GM18868 (cell line): ENCODE results near the gene ALDH3A2.

Experiments
- ATAC-seq: cut with Tn5 transposase; IDR thresholded peaks from one replicate; pipeline ENCODE4 v1.9.1; 2021; ENCODE audit warnings: mild to moderate bottlenecking, moderate library complexity; ENCODE audit not compliant: unreplicated experiment

ALDH3A2 gene

GRCh38 chr17:19713901-19714361 is 65.4 kb downstream of the ALDH3A2 start:
- ATAC-seq, result no peak

DNA sequence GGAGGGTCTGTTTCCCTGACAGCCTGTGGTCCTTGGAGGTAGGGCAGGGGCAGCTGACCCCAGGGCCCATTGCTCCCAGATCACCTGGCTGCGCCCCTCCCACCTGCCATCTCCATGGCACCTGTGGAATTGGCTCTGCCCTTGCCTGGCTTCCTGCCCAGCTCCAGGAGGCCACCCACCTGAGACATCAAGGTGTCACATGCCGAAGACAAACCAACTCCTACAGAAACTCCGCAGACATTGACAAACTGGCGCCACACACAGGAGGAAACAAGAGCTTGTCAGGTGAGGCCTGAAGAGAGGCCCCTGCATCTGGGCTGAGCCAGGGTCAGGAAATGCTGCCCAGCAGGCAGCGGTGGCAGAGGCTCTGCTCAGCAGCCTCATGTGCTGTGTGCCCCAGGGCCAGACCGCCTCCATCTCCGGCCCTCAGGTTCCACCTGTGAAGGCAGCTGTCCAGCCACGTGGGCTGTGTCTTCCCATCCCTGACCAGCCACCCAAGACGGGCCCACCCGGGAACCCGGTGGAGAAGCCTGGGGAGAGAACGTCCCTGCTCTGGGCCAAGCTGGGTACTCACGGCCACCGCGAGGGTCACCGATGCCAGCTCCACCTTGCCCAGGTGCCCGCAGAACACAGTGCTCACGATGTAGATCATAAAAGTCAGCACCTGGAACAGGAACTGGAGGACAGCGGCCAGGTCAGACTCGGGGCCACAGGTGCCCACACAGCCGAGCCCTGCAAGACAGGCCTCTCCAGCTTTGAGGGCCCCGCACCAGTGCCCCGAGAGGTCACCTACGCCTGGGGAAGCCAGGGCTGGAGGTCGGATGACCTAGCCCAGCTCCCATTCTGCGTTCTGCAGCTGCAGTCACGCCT is 66.2 kb downstream of the ALDH3A2 start:
- ATAC-seq, result no peak

DNA sequence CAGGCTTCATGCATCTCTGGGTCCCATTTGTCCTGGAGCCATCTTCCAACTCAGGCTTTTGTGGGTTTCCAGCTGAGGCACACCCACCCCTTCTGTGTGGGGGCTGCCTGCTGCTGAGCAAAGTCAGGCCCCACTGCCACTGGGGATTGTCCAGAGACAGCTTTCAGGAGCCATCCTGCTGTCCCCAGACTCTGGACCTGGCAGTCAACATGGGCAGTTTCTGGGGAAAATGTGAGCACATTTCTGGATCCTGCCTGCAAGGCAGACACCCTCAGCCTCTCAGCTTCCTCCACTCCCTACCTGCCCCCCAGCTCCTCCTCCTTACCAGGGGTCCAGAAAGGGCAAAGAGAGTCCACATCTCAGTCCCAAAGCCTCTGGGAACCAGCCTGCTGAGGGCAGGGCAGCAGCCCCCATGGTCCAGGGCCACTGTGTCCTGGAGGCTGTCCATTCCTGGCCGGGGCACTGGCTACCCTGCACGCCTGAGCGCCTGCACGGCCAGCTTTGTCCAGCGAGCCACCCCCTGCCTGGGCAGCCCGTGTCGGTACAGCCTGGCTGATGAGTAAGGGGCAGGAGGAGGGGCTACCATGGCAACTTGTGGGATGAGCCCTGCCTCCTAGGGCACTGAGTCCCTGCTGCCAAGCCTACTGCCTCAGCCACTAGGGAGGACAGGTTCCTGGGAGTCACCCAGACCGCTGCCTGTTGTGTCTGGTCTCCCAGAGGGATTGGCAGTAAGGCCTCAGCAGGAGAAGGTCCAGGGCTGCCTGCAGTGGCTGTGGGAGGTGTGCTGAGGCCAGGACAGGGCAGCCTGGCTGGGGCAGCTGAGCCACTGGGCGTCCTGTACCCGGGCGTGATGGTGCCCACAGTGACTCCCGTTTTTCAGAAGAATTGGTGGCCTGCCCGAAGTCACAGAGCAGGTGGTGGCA is 67.8 kb downstream of the ALDH3A2 start, which contains the start of gene SLC47A2:
Gene SLC47A2, minus strand, starts transcription at position 477 of the 923 bp plus-strand sequence. Its CDS starts 29 bp downstream, at position 448.
- no peak for ATAC-seq

DNA sequence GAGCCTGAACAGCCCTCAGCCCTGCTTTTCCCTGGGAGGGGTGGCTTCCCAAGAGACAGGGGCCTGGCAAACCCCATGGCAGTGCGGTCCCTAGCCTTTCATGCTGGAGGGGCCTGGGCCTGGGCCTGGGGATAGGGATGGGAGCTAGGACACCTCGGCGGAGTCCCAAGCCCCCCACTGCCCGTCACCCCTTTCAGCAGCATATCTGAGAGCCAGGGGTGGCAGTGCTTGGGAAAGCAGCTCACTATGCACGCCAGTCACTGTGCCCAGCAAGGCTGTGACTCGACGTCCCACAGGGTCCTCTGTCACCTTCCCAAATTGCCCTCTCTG is 68.4 kb downstream of the ALDH3A2 start:
- no peak for ATAC-seq

- no peak for ATAC-seq
These were observed 68.9 kb downstream of the ALDH3A2 start for GRCh38 chr17:19717411-19717908.

- ATAC-seq, result no peak
These were observed 69.6 kb downstream of the ALDH3A2 start for GRCh38 chr17:19718041-19718612.

DNA sequence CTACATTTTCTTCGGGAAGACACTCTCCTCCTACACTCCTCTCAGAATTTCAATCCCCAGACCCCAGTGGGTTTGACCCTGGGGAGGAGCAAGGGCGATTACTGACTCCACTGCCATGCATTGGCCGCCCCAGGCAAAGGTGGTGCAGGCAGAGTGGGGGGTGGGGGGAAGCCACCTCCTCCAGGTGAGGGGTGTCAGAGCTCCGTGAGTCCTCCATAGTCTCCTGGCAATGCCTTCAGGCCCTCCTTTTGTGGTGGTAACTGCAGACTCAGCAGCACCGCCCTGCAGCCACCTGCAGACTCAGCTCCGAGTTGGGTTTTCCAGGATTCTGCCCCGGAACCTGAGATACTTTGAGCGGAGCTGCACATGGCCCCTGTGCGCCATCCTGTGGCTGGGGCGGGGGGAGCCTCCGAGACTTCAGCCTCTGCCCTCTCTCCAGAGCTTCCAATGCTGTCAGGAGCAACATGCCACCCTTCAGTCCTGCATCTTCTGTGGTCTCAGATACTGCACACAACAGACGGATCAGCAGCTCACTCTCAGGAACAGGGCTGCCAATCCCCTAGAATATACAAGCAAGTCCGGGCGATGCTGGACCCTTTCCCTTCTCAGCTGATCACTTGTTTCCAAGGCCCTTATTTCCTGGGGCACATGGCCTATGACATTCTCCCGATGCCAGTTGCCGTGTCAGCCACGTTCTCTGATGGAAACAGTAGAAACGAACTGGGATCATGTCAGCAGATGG is 70.2 kb downstream of the ALDH3A2 start:
- no peak for ATAC-seq

DNA sequence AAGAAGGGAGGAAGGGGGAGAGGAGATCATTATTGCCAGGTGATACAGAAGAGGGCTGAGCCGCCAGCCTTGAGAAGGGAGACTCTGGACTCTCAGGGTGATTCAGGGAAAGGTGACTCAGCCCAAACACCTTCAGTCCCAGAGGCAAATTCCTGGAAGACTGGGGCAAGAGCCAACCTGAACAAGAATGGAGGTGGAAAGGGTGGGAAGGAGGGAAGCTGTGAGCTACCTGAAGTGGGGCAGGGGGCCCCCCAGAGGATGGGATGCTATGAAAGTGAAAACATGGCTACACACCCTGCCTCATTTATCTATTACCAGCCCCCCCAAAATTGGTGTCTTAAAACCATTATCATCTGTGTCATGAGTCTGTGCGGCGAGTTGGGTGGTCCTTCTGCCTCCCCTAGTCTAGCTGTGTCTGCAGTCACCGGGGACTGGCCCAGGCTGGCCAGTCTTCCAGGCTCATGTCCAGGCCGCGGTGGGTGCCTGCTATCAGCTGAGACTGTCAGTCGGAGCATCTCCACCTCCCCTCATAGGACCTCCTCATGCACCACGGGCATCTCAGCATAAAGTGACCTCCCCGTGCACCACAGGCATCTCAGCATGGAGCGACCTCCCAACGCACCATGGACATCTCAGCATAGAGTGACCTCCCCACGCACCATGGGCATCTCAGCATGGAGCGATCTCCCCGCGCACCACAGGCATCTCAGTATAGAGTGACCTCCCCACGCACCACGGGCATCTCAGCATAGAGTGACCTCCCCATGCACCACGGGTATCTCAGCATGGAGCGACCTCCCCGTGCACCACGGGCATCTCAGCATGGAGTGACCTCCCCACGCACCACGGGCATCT is 71.0 kb downstream of the ALDH3A2 start:
- no peak for ATAC-seq

DNA sequence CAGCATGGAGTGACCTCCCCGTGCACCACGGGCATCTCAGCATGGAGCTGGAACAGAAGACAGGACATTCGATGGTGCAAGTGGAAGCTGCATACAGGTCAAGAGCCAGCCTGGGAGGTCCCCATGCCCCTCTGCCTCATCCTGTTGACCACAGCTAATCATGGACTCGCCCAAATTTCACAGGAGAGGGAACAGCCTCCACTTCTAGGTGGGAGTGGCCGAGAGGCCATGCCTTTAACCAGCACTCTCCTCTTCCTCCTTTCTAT is 71.6 kb downstream of the ALDH3A2 start:
- no peak for ATAC-seq

- no peak for ATAC-seq
These were observed 72.3 kb downstream of the ALDH3A2 start for GRCh38 chr17:19720631-19721426.

DNA sequence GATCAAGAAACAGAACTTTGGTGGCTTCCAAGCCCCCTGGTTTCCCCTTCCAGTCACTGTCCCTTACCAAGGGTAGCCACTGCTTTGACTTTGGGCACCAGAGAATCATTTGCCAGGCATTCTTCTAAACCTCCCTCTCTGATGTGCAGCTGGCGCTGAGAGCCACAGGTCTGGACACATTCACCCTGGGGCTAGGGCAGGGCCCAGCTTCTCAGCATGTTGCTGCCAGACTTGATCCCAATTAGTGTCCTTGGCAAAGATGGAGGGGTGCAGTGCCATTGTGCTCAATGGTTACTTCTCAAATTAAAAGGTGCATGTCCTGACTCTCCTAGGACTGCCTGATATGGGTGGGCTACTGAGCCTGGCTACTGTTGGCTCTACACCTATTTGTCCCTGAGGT is 75.4 kb downstream of the ALDH3A2 start:
- no peak for ATAC-seq

- ATAC-seq, result no peak
These were observed 76.2 kb downstream of the ALDH3A2 start for GRCh38 chr17:19724501-19725420.

DNA sequence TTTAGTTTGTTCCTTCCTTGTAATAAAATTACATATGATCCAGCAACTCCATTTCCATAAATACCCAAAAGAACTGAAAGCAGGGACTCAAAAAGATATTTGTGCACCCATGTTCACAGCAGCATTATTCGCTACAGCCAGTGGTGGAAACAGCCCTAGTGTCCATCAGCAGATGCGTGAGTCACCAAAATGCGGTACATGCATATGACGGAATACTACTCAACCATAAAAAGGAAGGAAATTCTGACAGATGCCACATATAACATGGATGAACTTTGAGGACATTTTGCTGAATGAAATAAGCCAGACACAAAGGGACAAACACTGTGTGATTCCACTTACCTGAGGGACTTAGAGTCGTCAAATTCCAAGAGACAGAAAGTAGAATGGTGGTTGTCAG is 76.9 kb downstream of the ALDH3A2 start:
- no peak for ATAC-seq

DNA sequence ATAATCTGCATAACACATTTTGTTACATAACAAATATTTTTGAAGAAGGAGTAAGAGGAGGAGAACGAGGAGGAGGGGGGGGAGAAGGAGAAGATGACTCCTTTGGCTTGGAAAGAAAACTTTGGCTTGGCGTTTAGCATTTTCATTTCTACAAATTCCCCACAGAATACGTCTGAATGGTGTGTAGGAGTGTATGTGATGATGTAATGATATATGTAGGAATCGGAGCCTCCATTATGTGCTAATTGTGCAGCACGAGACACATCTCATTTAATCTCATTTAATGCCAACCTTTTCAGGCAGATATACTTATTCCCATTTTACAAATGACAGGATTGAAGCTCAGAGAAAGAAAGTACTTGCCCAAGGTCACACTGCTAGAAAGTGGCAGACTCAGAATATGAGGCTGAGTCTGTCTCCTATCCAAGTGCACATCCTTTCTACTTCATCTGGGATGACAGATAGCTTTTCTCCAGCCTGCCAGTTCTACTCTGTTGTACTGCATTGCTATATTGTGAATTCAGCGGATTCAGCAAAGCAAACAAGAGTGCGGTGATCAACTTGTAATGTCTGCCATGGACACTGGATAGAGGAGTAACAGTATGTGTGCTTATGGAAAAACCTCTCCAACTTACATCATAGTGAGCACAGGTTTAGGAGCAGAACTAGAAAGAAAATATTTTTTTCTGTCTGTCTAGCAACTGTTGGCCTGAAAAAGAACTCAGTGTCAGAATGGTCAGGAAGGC is 78.3 kb downstream of the ALDH3A2 start:
- no peak for ATAC-seq
